NCI-H187 (cell line): ENCODE results near the gene LMO7.
"Not testable (repeated sequence)": the region's sequence is repeated elsewhere in the genome, so short reads cannot be mapped to it uniquely, and the experiment has no call there.

Experiments
- DNase-seq, 2 experiments: peaks; one replicate each; lab custom pipeline; 2025; lab: John Stamatoyannopoulos, UW

LMO7 gene

GRCh38 chr13:75743072-75743471, 106.9 kb downstream of the LMO7 start:
- not testable (repeated sequence) for DNase-seq

- DNase-seq = no peak
Measured at GRCh38 chr13:75744127-75744526, 108.0 kb downstream of the LMO7 start.

GRCh38 chr13:75745387-75745786, 109.3 kb downstream of the LMO7 start:
- DNase-seq = no peak

- DNase-seq = no peak
Measured at GRCh38 chr13:75748874-75749273, 112.7 kb downstream of the LMO7 start.

GRCh38 chr13:75749407-75749806, 113.3 kb downstream of the LMO7 start:
- DNase-seq = no peak

GRCh38 chr13:75751350-75751749, 115.2 kb downstream of the LMO7 start:
- no peak for DNase-seq

GRCh38 chr13:75752826-75753225, 116.7 kb downstream of the LMO7 start:
- DNase-seq = no peak

GRCh38 chr13:75754936-75755335, 118.8 kb downstream of the LMO7 start:
- no peak for DNase-seq

GRCh38 chr13:75757336-75757735, 121.2 kb downstream of the LMO7 start:
- DNase-seq = no peak

- no peak for DNase-seq
Measured at GRCh38 chr13:75759531-75759930, 123.4 kb downstream of the LMO7 start.

- DNase-seq = peak in 1 of 2 experiments; percentile 19
Measured at GRCh38 chr13:75760131-75761021, 124.2 kb downstream of the LMO7 start.

GRCh38 chr13:75761369-75761768, 125.2 kb downstream of the LMO7 start:
- DNase-seq = no peak

GRCh38 chr13:75762076-75762937, 126.2 kb downstream of the LMO7 start:
- DNase-seq = no peak

- DNase-seq = no peak
Measured at GRCh38 chr13:75762955-75763354, 126.8 kb downstream of the LMO7 start.

GRCh38 chr13:75763512-75763911, 127.4 kb downstream of the LMO7 start:
- no peak for DNase-seq

- DNase-seq = no peak
Measured at GRCh38 chr13:75764251-75764925, 128.3 kb downstream of the LMO7 start.

GRCh38 chr13:75764926-75765310, 128.8 kb downstream of the LMO7 start:
- no peak for DNase-seq

- DNase-seq = no peak
Measured at GRCh38 chr13:75766636-75767035, 130.5 kb downstream of the LMO7 start.

- DNase-seq = no peak
Measured at GRCh38 chr13:75769141-75769905, 133.2 kb downstream of the LMO7 start.

- no peak for DNase-seq
Measured at GRCh38 chr13:75770164-75770563, 134.0 kb downstream of the LMO7 start.

- DNase-seq = no peak
Measured at GRCh38 chr13:75770592-75771011, 134.5 kb downstream of the LMO7 start.

GRCh38 chr13:75771226-75771625, 135.1 kb downstream of the LMO7 start:
- DNase-seq = no peak
